ENCODE measurements around the gene CPM. TPM values are rescaled to one million over a fixed set of nuclear protein-coding genes. Genes with fewer than 3 reads are reported as not detected.

The CPM gene
- total RNA-seq, 1 experiment from 2014 or later: 0.96 TPM

DNA sequence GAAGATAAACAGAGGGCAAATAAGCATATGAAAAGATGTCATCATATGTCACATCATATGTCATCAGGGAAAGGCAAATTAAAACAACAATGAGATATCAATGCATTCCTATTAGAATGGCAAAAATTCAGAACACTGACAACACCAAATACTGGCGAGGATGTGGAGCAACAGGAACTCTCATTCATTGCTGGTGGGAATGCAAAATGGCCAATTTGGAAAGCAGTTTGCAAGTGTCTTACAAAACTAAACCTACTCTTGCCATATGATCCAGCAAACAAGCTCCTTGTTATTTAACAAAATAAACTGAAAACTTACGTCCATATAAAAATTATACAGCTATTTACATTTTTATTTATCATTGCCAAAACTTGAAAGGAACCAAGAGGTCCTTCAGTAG lies 32.7 kb downstream of the CPM start:
- no peak for ATAC-seq
- no peaks in the 10 kb centered on the region for H3K27me3 Mint-ChIP-seq (ENCODE audit: low read depth)
- 0 out of 2 replicates have a peak, but pooled peaks cover 6% of the 10 kb centered on the region for H3K9me3 Mint-ChIP-seq
- POLR2A ChIA-PET: no interaction called here
- no peak overlapping the region for H3K27ac Mint-ChIP-seq
- no peak for DNase-seq (ENCODE audit: low spot score)
- no peak for TF ChIP-seq FOXJ3 (CRISPR knock-in tag; IDR thresholded peaks at IDR 0.05; ENCODE audit: borderline replicate concordance)
- TF ChIP-seq, protein P1, sequence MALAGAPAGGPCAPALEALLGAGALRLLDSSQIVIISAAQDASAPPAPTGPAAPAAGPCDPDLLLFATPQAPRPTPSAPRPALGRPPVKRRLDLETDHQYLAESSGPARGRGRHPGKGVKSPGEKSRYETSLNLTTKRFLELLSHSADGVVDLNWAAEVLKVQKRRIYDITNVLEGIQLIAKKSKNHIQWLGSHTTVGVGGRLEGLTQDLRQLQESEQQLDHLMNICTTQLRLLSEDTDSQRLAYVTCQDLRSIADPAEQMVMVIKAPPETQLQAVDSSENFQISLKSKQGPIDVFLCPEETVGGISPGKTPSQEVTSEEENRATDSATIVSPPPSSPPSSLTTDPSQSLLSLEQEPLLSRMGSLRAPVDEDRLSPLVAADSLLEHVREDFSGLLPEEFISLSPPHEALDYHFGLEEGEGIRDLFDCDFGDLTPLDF (CRISPR knock-in tag; IDR thresholded peaks at IDR 0.05): no peak
- TF ChIP-seq ZNF219 (CRISPR knock-in tag; IDR thresholded peaks at IDR 0.05; ENCODE audit: borderline replicate concordance): no peak
- no peak for TF ChIP-seq ZNF396 (CRISPR knock-in tag; IDR thresholded peaks at IDR 0.05; ENCODE audit: borderline replicate concordance)
- no peak for TF ChIP-seq SOX15 (CRISPR knock-in tag; IDR thresholded peaks at IDR 0.05)
- no peak for TF ChIP-seq FOXK1 (CRISPR knock-in tag; IDR thresholded peaks at IDR 0.05)
- TF ChIP-seq TEAD1 (CRISPR knock-in tag; IDR thresholded peaks at IDR 0.05): no peak
- TF ChIP-seq, protein P2, sequence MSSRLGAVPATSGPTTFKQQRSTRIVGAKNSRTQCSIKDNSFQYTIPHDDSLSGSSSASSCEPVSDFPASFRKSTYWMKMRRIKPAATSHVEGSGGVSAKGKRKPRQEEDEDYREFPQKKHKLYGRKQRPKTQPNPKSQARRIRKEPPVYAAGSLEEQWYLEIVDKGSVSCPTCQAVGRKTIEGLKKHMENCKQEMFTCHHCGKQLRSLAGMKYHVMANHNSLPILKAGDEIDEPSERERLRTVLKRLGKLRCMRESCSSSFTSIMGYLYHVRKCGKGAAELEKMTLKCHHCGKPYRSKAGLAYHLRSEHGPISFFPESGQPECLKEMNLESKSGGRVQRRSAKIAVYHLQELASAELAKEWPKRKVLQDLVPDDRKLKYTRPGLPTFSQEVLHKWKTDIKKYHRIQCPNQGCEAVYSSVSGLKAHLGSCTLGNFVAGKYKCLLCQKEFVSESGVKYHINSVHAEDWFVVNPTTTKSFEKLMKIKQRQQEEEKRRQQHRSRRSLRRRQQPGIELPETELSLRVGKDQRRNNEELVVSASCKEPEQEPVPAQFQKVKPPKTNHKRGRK (CRISPR knock-in tag; IDR thresholded peaks at IDR 0.05; ENCODE audit: borderline replicate concordance): no peak
- TF ChIP-seq, protein P3, sequence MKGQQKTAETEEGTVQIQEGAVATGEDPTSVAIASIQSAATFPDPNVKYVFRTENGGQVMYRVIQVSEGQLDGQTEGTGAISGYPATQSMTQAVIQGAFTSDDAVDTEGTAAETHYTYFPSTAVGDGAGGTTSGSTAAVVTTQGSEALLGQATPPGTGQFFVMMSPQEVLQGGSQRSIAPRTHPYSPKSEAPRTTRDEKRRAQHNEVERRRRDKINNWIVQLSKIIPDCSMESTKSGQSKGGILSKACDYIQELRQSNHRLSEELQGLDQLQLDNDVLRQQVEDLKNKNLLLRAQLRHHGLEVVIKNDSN (CRISPR knock-in tag; IDR thresholded peaks at IDR 0.05): no peak
- no peak for TF ChIP-seq IRF2 (CRISPR knock-in tag; IDR thresholded peaks at IDR 0.05; ENCODE audit: borderline replicate concordance, low read depth)
- TF ChIP-seq ZNF317 (CRISPR knock-in tag; IDR thresholded peaks at IDR 0.05; ENCODE audit: borderline replicate concordance, low read depth): no peak
- TF ChIP-seq, protein P4, sequence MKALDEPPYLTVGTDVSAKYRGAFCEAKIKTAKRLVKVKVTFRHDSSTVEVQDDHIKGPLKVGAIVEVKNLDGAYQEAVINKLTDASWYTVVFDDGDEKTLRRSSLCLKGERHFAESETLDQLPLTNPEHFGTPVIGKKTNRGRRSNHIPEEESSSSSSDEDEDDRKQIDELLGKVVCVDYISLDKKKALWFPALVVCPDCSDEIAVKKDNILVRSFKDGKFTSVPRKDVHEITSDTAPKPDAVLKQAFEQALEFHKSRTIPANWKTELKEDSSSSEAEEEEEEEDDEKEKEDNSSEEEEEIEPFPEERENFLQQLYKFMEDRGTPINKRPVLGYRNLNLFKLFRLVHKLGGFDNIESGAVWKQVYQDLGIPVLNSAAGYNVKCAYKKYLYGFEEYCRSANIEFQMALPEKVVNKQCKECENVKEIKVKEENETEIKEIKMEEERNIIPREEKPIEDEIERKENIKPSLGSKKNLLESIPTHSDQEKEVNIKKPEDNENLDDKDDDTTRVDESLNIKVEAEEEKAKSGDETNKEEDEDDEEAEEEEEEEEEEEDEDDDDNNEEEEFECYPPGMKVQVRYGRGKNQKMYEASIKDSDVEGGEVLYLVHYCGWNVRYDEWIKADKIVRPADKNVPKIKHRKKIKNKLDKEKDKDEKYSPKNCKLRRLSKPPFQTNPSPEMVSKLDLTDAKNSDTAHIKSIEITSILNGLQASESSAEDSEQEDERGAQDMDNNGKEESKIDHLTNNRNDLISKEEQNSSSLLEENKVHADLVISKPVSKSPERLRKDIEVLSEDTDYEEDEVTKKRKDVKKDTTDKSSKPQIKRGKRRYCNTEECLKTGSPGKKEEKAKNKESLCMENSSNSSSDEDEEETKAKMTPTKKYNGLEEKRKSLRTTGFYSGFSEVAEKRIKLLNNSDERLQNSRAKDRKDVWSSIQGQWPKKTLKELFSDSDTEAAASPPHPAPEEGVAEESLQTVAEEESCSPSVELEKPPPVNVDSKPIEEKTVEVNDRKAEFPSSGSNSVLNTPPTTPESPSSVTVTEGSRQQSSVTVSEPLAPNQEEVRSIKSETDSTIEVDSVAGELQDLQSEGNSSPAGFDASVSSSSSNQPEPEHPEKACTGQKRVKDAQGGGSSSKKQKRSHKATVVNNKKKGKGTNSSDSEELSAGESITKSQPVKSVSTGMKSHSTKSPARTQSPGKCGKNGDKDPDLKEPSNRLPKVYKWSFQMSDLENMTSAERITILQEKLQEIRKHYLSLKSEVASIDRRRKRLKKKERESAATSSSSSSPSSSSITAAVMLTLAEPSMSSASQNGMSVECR (CRISPR knock-in tag; IDR thresholded peaks at IDR 0.05; ENCODE audit: borderline replicate concordance): no peak
- TF ChIP-seq, protein P5, sequence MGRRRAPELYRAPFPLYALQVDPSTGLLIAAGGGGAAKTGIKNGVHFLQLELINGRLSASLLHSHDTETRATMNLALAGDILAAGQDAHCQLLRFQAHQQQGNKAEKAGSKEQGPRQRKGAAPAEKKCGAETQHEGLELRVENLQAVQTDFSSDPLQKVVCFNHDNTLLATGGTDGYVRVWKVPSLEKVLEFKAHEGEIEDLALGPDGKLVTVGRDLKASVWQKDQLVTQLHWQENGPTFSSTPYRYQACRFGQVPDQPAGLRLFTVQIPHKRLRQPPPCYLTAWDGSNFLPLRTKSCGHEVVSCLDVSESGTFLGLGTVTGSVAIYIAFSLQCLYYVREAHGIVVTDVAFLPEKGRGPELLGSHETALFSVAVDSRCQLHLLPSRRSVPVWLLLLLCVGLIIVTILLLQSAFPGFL (CRISPR knock-in tag; IDR thresholded peaks at IDR 0.05; ENCODE audit: borderline replicate concordance): no peak
- TF ChIP-seq GTF2I (CRISPR knock-in tag; conservative IDR thresholded peaks at IDR 0.05): no peak
- TF ChIP-seq ZBTB21 (CRISPR knock-in tag; IDR thresholded peaks at IDR 0.05; ENCODE audit: borderline replicate concordance): no peak
- TF ChIP-seq, protein P6, sequence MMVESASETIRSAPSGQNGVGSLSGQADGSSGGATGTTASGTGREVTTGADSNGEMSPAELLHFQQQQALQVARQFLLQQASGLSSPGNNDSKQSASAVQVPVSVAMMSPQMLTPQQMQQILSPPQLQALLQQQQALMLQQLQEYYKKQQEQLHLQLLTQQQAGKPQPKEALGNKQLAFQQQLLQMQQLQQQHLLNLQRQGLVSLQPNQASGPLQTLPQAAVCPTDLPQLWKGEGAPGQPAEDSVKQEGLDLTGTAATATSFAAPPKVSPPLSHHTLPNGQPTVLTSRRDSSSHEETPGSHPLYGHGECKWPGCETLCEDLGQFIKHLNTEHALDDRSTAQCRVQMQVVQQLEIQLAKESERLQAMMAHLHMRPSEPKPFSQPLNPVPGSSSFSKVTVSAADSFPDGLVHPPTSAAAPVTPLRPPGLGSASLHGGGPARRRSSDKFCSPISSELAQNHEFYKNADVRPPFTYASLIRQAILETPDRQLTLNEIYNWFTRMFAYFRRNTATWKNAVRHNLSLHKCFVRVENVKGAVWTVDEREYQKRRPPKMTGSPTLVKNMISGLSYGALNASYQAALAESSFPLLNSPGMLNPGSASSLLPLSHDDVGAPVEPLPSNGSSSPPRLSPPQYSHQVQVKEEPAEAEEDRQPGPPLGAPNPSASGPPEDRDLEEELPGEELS (CRISPR knock-in tag; IDR thresholded peaks at IDR 0.05): no peak
- peaks cover 4% of the 10 kb centered on the region for H3K4me1 Mint-ChIP-seq
- CTCF ChIA-PET: no interaction called here
- no peak overlapping the region for H3K4me3 Mint-ChIP-seq
- H3K36me3 Mint-ChIP-seq: no peaks in the 10 kb centered on the region

Data from WTC11 (cell line).